ENCODE measurements around the gene ERFE. TPM values are rescaled to one million over a fixed set of nuclear protein-coding genes. Genes with fewer than 3 reads are reported as not detected.

Gene ERFE
- total and polyA plus RNA-seq, 5 donors: 0.16 to 0.81 (median 0.52) TPM; not detected in 1

- peaks cover 3% of the 10 kb centered on the region for H3K4me1 ChIP-seq (ENCODE audit: control insufficient read depth, insufficient read depth, low read length)
- H3K4me3 ChIP-seq (ENCODE audit: low read length): no peak overlapping the region
- intact Hi-C loops (cut with DNase I): no loop called here
- no peak for ATAC-seq
- DNase-seq: no peak
- no peak overlapping the region for H3K27ac ChIP-seq (ENCODE audit: low read length)
- no peaks in the 10 kb centered on the region for H3K9me3 ChIP-seq (ENCODE audit: control insufficient read depth, low read length)
- WGBS: 71% methylated on average over 7 of the region's 7 CpGs
- H3K27me3 ChIP-seq (ENCODE audit: control insufficient read depth, insufficient read depth): no peaks in the 10 kb centered on the region
Measured at GRCh38 chr2:238207006-238207405, 48.2 kb downstream of the ERFE start.

- WGBS: 76% methylated on average over 2 of the region's 2 CpGs
- intact Hi-C loops (cut with DNase I): no loop called here
- no peak overlapping the region for H3K27ac ChIP-seq (ENCODE audit: low read length)
- H3K4me1 ChIP-seq (ENCODE audit: control insufficient read depth, insufficient read depth, low read length): peaks cover 4% of the 10 kb centered on the region
- no peak overlapping the region for H3K4me3 ChIP-seq (ENCODE audit: low read length)
- H3K27me3 ChIP-seq (ENCODE audit: control insufficient read depth, insufficient read depth): no peaks in the 10 kb centered on the region
- H3K9me3 ChIP-seq (ENCODE audit: control insufficient read depth, low read length): no peaks in the 10 kb centered on the region
- ATAC-seq: peak; percentile 42 to 62
- no peak for DNase-seq
Measured at GRCh38 chr2:238216651-238217184, 57.9 kb downstream of the ERFE start.

Other genes with a start within 250 kb of the ERFE start
- 100 to 1,000 TPM; 100 to 118 (median 107) TPM for gene UBE2F, start 192.0 kb upstream of the ERFE start, total RNA-seq
- 95.9 TPM for gene UBE2F, start 192.0 kb upstream of the ERFE start, polyA plus RNA-seq
- gene SCLY, start 98.0 kb upstream of the ERFE start, total RNA-seq: 10 to 100 TPM in 3 of 4 donors, 1 to 10 TPM in 1; 9.4 to 14.2 (median 11.7) TPM
- gene SCLY, start 98.0 kb upstream of the ERFE start, polyA plus RNA-seq: 8.2 TPM
- gene ESPNL, start 58.6 kb upstream of the ERFE start, total RNA-seq: under 1 TPM; 0.29 to 0.60 (median 0.56) TPM
- 0.79 TPM for gene ESPNL, start 58.6 kb upstream of the ERFE start, polyA plus RNA-seq
- gene KLHL30, start 20.3 kb upstream of the ERFE start, total RNA-seq: 10 to 100 TPM; 16.9 to 34.4 (median 23.8) TPM
- gene KLHL30, start 20.3 kb upstream of the ERFE start, polyA plus RNA-seq: 15.9 TPM
- gene ILKAP, start 44.7 kb downstream of the ERFE start, total RNA-seq: 10 to 100 TPM; 24.4 to 34.1 (median 30.7) TPM
- gene ILKAP, start 44.7 kb downstream of the ERFE start, polyA plus RNA-seq: 34.3 TPM
- gene HES6, start 81.1 kb downstream of the ERFE start, total RNA-seq: 1 to 10 TPM; 3.4 to 6.1 (median 4.6) TPM
- 6.0 TPM for gene HES6, start 81.1 kb downstream of the ERFE start, polyA plus RNA-seq
- gene PER2, start 129.6 kb downstream of the ERFE start, total RNA-seq: 1 to 10 TPM; 5.0 to 7.2 (median 6.4) TPM
- gene PER2, start 129.6 kb downstream of the ERFE start, polyA plus RNA-seq: 3.8 TPM
- 10 to 100 TPM; 13.1 to 19.9 (median 17.2) TPM for gene TRAF3IP1, start 161.5 kb downstream of the ERFE start, total RNA-seq
- gene TRAF3IP1, start 161.5 kb downstream of the ERFE start, polyA plus RNA-seq: 6.3 TPM